Dermis blood vessel endothelial cell (primary cell): ENCODE results near the gene KCNAB1. TPM values are rescaled to one million over a fixed set of nuclear protein-coding genes. Genes with fewer than 3 reads are reported as not detected.
A peak's percentile ranks its signal among the peaks of the same experiment; 100 is the strongest.

Experiments
- DNase-seq: peaks from one replicate; pipeline ENCODE4 v3.0.0; 2010
- total RNA-seq: library from RNA; depleted of rRNA; stranded (reverse); fragments of >200 nt; gene quantifications from 2 replicates; pipeline ENCODE4 v1.2.3, GENCODE V29; 2014

Gene KCNAB1
- total RNA-seq, 1 donor from 2014 or later, result 0.17 TPM

DNA sequence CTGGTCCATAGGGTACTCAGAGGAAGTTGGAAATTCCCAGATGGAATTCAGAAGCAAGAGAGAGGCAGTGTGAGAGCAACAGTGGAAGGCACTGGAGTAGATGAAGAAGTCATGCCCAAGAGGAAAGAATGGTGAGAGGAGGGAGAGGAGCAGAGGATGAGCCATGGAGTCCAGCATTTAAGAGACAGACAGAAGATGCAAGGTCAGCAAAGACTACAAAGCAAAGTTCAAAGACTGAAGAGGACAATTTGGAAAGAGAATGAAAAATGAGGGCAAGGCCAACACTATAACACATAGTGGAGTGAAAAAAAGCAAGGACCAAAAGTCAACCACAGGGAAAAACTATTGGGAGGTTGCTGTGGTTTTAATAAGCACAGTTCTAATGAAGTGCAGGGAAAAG, 255.8 kb downstream of the KCNAB1 start:
- no peak for DNase-seq

DNA sequence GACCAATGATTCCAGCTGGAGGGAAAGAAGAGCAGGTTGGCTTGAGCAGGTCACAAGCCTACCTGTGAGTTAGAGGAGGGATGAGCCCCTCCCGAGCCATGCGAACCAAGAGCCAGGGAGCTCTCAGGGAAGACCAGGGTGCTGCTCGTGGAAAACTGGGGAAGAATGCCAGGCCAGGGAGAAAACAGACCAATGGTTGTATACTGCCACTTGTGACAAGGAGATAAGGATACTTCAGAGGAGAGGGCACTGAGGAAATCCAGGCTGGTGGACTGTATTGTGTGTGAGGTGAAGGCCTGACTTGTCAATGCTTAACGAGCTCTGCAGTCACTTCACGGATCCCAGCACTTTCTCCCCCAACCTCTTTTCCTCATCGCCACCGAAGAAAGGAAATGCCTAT, 256.9 kb downstream of the KCNAB1 start:
- DNase-seq, result no peak

DNA sequence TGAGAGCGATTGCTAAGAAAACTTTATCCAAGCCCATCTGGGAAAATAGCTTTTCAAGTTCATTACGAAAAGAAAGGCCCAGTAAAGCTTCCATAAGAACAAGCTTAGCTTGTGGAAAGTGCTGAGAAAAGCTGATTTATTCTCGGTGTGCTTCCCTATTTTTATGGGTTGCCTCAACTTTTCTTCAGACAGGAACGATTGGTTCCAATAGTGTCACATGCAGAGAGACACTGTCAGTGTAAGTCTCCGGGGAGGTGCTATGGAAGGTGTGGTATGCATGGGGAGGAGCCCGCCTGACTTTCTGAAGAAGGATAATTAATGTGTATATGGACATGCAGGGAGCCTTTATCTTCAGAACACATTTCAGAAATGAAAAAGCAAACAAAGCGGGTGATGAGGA, 257.3 kb downstream of the KCNAB1 start:
- DNase-seq, result no peak

DNA sequence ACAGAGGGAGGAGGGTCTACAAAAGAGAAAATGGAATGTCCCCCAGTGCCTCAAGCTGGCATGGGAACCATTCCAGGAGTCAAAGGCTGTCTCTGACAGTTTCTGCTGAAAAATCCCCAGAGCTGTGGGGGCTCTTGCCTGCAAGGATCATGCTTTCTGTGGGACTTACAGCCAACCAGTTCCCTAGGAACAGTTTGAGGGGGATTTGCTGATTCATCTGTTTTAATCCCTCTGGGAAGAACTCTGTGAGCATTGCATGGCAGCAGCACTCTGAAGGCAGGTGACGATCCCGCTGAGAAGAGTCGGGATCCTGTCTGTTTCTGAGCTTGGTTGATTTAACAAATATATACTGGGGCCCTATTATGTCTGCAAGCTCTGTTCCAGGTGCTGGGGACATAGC, 258.5 kb downstream of the KCNAB1 start:
- no peak for DNase-seq

DNA sequence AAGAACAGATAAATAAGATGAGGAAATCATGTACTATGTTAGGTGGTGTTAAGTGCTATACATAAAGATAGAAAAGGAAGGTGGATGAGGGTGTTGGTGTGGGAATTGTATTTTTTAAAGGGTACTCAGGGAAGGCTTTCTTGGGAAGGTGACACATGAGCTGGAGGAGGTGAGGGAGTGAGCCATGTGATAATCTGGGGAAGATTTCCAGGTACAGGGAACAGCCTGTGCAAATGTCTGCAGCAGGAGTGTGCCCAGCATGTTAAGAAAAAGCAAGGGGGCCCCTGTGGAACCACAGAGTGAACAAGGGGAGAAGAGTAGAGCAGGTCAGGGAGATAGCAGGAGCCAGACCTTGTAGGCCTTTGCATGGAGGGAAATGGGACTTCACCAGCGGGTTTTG, 258.9 kb downstream of the KCNAB1 start:
- DNase-seq, result no peak

- DNase-seq, result no peak
Measured at GRCh38 chr3:156381253-156381652, 260.9 kb downstream of the KCNAB1 start.

DNA sequence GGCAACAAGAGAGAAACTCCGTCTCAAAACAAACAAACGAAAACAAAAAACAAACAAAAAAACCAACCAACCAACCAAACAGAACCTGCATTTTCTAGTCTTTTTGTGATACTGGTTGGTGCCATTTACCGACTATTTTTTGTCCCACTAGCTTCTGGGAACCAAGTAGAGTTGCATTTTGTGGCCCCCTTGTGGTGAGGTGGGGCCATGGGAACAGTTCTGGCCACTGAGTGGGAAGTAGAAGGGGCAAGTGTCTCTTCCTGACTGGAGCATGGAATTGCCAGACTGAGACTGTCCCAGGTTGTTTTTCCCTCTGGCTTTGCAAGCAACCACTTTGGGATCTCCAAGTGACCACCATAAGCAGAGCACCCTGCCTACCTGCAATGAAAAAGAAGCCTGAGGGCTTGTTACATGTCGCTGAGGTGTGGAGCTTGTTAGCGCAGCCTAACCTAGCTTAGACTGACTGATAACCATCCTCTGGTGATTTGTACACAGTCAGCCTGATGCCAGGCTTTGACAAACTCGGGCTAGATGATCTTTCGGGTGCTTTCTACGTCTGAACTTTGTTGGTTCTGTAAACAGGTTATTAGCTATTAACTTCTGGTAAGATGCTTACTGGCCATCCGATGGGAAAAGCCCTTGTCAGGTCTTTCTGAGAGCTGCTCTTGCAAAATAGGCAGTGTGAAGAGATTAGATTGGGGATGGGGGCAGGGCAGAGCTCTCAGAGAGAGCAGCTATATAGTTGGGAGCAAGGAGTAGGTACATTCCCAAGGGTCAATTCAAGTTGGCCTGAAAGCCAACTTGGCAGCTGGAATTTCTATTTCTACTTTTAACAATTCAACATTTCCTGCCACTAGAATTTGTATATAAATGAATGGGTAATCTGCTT, 262.3 kb downstream of the KCNAB1 start:
- DNase-seq, result peak; percentile 77

DNA sequence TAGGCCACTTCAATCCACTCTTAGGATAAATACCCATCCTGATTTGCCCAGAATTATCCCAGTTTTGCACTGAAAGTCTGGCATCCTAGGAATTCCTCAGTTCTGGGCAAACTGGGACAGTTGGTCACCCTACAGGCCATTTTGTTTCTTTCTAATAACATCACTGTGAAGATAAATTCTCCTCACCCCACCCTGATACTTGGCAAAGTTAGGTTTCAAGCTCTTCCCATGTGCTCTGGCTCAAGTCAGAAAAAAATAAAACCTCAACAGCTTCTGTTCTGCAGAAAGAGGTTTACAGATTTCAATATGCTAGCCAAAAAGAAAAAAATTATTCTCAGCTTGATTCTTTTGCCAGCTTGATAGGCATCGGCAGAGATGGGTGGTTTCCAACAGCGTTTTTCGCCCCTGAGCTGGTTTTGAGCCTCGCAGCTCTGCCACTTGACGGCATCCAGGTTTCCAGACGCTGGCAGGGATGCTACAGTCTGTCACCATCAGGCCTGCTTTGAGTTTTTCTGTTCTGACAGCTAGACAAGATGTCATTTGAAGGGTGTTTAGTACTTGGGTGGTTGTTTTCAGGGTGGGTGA, 263.2 kb downstream of the KCNAB1 start:
- no peak for DNase-seq

DNA sequence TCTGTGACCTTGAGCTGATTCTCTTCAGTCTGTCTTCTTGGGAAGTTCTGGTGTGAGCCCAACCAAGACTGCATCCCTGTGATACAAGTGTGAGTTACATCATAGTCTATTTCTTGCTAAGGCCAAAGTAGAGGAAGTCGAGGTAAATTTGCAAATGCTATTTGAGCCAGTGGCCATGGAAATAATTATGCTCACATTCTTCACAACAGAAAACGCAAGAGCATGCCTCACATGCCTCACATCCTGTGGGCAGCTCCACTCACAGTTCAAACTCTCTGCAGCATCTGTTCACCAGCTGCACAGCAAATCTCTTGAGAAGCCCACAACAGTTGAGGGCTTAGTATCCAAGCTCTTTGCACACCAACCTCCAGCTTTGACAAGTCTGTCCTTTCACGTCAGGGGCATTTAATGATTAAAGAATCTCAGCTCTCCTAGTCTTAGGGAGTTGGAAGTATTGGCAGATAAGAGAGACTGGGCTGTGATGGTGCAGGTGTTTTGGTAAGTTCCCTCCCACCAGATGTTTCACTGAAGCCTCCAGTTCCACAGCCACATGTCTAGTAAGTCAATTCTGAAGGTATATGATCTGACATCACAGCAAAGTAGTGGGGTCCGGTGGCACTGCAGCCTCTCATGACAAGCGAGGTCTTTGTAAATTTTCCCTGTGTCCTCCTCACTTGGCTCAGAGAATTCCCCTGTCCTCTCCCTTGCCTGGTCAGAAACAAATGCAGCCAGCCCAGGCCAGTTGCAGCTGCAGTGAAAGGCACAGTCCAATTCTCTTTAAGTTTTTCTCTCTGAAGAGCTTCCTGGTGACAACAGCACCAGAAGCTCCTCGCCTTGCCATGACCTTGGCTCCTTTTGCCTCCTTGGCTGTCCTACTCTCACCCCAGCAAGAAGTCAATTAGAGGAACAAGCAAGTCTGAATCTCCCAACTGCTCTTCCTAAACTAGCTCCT, 268.4 kb downstream of the KCNAB1 start:
- DNase-seq, result peak; percentile 5

DNA sequence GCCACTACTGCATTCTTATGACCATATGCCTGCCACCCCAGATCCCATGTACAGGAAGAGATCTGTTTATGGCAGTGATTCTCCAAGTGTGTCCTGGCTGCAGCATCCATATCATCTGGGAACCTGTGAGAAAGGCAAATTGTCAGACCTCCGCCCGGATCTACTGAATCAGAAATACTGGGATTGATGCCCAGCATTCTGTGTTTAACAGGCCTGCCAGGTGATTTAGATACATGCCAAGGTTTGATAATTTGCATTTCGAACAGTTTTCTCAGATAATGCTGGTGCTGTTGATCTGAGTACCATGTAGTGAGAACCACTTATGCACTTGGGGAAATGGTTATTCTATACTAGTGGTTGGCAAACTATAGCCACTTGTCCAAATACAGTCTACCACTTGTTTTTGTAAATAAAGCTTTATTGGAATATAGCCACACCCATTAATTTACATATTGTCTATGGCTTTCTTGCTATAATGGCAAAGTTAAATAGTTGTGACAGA, 269.1 kb downstream of the KCNAB1 start:
- no peak for DNase-seq

DNA sequence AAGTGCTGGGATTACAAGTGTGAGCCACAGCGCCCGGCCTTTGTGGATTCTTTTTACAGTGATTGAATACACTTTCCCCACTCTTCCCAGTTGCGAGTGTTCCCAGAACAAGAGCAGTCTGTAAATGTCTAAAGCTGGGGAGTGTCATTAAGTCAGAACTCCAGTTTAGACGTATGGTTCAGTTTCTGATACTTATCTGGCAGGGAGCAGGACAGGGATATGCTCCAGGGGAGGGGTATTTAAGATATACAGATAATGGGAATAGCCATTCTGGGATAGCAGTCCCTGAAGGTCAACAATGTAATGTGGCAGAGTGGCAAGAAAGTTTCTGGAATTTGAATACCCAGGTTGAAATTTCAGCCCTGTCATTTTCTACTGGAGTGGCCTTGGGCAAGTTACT, 270.5 kb downstream of the KCNAB1 start:
- no peak for DNase-seq

GRCh38 chr3:156395961-156396710, 275.8 kb downstream of the KCNAB1 start:
- DNase-seq, result no peak

- no peak for DNase-seq
Measured at GRCh38 chr3:156396851-156397250, 276.5 kb downstream of the KCNAB1 start.

DNA sequence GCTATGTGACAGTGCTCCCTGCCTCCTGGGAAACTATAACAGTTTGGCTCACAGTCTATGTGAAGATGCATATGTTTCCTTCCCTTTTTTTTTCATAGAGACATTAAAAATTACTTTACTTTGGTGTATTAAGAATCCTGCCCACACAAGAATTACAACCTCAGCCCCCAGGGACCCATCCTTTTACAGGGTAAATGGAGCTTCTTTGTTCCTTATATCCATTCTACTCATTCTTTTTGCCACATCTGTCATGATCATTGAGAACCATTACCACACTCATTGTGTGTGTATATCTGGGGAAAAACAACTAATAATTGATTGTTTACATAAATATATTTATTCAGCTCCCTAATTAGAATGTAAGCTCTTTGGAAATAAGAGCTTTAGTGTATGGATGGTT, 277.2 kb downstream of the KCNAB1 start:
- no peak for DNase-seq

DNA sequence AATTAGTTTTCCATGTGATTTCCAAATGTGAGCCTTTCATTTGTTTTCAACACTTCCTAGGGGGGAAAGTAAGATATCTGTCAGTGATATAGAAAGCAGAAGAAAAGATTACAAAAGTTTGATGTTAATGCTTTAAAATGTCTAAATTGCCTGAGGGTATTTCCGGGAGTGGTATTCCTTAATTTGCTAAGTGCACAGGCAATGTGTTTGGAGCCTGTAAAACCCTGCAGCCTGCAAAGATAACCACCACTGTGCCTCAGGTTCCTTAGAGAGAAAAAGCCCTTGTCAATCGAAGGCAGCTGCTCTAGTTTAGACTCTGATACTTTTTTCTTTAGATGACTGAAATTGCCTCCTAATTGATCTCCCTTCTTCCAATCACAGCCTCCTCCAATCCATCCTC, 279.7 kb downstream of the KCNAB1 start:
- DNase-seq, result no peak

DNA sequence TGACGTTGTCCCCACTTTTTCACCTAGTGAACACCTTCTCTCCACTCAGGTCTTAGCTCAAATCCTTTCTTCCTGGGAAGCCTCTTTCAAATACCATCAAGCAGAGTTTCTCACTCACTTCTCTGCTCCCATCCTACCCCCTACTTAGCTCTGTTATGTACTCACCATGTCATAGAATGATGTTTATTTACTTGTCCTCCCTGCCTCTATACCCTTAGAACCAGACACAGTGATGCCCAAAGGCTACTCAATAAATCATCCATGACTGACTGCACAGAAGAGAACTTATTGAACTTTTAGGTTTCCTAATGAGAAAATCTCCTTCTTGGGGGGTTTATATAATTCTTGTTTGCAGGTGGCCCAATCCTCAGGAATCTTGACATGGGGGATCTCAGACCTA, 280.4 kb downstream of the KCNAB1 start:
- no peak for DNase-seq

DNA sequence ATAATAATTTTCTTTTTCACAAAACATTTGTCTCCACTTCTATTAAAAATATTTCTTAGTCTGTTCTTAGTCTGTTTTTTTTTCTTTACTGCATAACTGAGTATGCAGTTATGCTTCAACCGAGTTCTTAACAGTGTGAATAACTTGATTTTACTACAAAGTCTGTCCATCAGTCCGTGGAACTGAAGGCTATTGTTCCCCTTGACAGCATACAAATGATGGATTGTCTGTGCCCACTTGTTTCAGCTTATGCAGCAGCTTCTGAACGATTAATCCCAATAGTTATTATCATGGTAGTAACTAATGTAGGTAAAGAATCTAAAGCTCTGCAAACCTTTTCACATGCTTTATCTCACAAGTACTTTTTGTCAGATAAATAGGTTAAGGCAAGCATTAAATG, 283.8 kb downstream of the KCNAB1 start:
- DNase-seq, result no peak

GRCh38 chr3:156406393-156406792, 286.0 kb downstream of the KCNAB1 start:
- no peak for DNase-seq

DNA sequence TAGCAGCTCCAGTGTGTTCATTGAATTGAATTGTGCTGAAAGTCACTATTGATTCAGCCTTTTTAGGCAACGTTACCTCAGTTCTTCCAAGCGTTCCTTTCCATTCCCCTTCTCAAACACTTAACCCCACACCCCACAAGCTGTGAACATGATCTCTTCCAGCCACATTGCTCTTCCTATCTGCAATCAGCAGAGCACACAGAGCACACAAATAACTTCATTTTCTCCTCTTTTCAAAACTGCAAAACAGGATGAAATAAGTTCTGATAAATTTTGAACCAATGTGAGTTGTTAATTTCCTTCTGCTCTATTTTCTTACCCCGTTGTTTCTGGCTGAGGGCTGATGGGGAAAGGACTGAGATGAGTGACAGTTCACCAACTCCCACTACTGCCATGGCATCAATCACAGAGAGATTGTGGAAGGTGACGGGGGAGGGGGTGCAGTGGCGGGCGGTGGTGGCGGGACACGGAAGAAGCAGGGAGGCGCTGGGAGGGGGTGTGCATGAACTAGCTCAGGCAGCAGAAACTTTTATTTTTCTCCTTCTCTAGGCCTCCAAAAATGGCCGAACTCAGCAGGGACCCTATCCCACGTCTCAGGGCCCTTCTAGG, 287.3 kb downstream of the KCNAB1 start:
- DNase-seq, result no peak

DNA sequence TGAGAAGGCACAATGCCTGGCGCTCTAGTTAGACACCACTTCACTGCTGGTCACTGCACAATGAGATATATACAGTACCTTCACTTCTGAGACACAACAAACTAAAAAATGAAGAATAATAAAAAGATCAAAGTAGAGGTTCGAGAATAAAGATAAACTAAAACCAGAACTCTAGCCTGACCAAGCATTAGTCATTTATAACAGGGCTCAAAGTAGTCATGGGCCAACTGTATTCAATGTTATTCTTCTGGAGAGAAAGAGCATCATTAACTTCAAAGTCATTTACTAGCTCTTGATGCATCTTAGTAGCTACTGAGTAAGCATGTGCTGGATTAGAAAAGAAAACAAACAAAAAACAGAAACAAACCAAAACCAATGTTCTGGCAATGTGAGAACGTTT, 289.3 kb downstream of the KCNAB1 start:
- DNase-seq, result no peak

DNA sequence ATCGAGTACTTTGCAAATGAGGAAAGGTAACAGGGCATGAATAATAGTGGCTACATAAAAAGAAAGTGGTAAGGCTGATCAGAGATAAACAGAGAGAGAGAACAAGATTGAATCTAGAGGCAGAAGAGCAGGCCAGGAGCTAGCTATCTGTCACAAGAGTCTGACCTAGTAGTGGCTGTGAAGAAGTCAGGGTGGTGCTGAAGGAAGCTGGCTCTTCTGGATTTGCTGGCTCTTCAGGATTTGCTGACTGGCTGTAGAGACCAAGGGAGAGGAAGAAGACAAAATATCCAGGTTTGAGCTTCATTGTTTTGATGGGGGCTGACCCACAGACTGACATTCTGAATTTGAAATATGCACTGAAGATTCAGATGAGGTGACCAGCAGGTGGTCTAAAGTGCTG, 292.2 kb downstream of the KCNAB1 start:
- no peak for DNase-seq
